ENCODE data around the gene BLID. TPM values are rescaled to one million over a fixed set of nuclear protein-coding genes. Genes with fewer than 3 reads are reported as not detected.

BLID gene
- total RNA-seq, 1 experiment from 2014 or later = not detected

DNA sequence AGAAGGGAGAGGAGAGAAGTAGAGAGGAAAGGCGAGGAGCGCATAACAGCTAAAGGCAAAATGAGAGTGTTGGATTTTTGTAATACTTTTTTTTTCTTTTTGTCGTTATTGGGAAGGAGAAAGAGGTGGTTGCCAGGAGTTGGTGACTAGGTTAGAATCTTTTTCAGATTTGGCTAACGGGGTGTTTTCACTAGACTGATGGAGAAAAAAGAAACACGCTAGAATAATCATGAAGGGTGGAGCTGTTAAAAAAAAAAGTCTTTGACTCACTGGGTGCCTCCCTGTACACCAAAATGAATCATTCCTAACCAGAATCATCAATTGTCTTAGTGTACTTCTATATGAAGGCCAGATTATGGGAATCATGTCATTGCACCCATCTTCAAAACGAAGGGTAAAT, 12.7 kb downstream of the BLID start:
- Histone ChIP-seq H3K9ac (ENCODE audit: extremely low read depth, insufficient read length, low read length) (no peak overlapping the region), H3K4ac (ENCODE audit: low read depth, low read length) (no peak overlapping the region), H2BK12ac (ENCODE audit: insufficient read length, low read depth, low read length) (no peak overlapping the region), H4K91ac (ENCODE audit: insufficient read length, low read depth, low read length) (no peak overlapping the region), H2BK120ac (ENCODE audit: low read depth, low read length, poor library complexity, severe bottlenecking) (no peak overlapping the region), H3K23ac (ENCODE audit: insufficient read length, low read depth, low read length) (no peak overlapping the region), H4K5ac (ENCODE audit: insufficient read length, low read depth, low read length) (no peak overlapping the region), H2BK5ac (ENCODE audit: insufficient read length, low read length) (no peak overlapping the region), H3K9me3 (ENCODE audit: control insufficient read depth, low read depth, low read length) (no peaks in the 10 kb centered on the region), H3K23me2 (ENCODE audit: insufficient read length, low read depth, low read length, poor library complexity, severe bottlenecking) (peaks cover 9% of the 10 kb centered on the region), H3K4me2 (ENCODE audit: insufficient read depth, insufficient read length, low read length) (no peak overlapping the region), H3K14ac (ENCODE audit: insufficient read depth, low read length) (no peak overlapping the region), H4K8ac (replicated peaks; ENCODE audit: insufficient read length, low read depth, low read length) (no peak overlapping the region), H3K79me2 (ENCODE audit: insufficient read depth, low read length) (no peaks in the 10 kb centered on the region), H2BK20ac (ENCODE audit: low read depth, low read length, poor library complexity, severe bottlenecking) (no peak overlapping the region), H4K20me1 (ENCODE audit: control insufficient read depth, insufficient read depth, insufficient read length) (no peaks in the 10 kb centered on the region), H3K4me1 (ENCODE audit: insufficient read depth, low read length) (no peaks in the 10 kb centered on the region; the same call in 1 of the 2 replicates), H3K79me1 (ENCODE audit: insufficient read depth, low read depth, low read length, poor library complexity, severe bottlenecking) (no peaks in the 10 kb centered on the region), H3K56ac (ENCODE audit: insufficient read length, low read depth, low read length) (no peak overlapping the region), H3K18ac (ENCODE audit: insufficient read length, low read depth, low read length) (no peak overlapping the region), H2BK15ac (ENCODE audit: low read depth, low read length) (no peak overlapping the region), H2AFZ (ENCODE audit: low read length) (no peak overlapping the region), H3K27me3 (ENCODE audit: insufficient read depth, low read length) (no peaks in the 10 kb centered on the region; the same call in 1 of the 2 replicates), H3T11ph (ENCODE audit: low read length) (no peak overlapping the region), H2AK5ac (ENCODE audit: insufficient read length, low read length) (no peak overlapping the region), H3K27ac (ENCODE audit: insufficient read length, low read depth, low read length) (no peak overlapping the region)
- Mint-ChIP-seq H3K4me1 (peaks cover 26 to 32% of the 10 kb centered on the region in 2 experiments), H3K9me3 (no peaks in the 10 kb centered on the region; a peak in 1 of 5 replicates), H3K27me3 (ENCODE audit: low read depth) (peaks cover 21% of the 10 kb centered on the region), H3K4me3 (no peak overlapping the region), H3K27ac (no peak overlapping the region), H3K36me3 (ENCODE audit: insufficient read depth in 1 of 3, low read depth in 3 of 3) (no peaks in the 10 kb centered on the region)
- no peak for DNase-seq
- TF ChIP-seq, protein P1, sequence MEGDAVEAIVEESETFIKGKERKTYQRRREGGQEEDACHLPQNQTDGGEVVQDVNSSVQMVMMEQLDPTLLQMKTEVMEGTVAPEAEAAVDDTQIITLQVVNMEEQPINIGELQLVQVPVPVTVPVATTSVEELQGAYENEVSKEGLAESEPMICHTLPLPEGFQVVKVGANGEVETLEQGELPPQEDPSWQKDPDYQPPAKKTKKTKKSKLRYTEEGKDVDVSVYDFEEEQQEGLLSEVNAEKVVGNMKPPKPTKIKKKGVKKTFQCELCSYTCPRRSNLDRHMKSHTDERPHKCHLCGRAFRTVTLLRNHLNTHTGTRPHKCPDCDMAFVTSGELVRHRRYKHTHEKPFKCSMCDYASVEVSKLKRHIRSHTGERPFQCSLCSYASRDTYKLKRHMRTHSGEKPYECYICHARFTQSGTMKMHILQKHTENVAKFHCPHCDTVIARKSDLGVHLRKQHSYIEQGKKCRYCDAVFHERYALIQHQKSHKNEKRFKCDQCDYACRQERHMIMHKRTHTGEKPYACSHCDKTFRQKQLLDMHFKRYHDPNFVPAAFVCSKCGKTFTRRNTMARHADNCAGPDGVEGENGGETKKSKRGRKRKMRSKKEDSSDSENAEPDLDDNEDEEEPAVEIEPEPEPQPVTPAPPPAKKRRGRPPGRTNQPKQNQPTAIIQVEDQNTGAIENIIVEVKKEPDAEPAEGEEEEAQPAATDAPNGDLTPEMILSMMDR (conservative IDR thresholded peaks at IDR 0.05) = no peak
- WGBS (ENCODE audit: extremely low coverage, insufficient read length, low lambda C conversion rate) = no CpG with 5 or more reads among the region's 6 CpGs
